Hepatocyte (in vitro differentiated cells): ENCODE data around the gene CD160.

ENCODE experiments used
- CTCF ChIP-seq: fragments of 200-600 bp; sonication (generic); IDR thresholded peaks from 2 replicates; pipeline ENCODE4 v1.5.1; 2016; ENCODE audit warnings: antibody characterized with exemption, mild to moderate bottlenecking; ENCODE audit not compliant: poor library complexity
- EZH2 ChIP-seq: fragments of 200-600 bp; sonication (generic); IDR thresholded peaks from 2 replicates; pipeline ENCODE4 v1.6.1; 2016; ENCODE audit warnings: antibody characterized with exemption, mild to moderate bottlenecking, borderline replicate concordance

GRCh38 chr1:145730900-145731299, 11.6 kb downstream of the CD160 start:
- TF ChIP-seq EZH2: no peak
- no peak for TF ChIP-seq CTCF
